ENCODE measurements around the gene THRB.

The THRB gene

GRCh38 chr3:24202071-24202470, 292.6 kb downstream of the THRB start:
- TF ChIP-seq CTCF (IDR thresholded peaks at IDR 0.05), result no peak
- no peak overlapping the region for H3K27ac ChIP-seq
- H3K4me2 ChIP-seq (ENCODE audit: low read length), result no peak overlapping the region
- no peaks in the 10 kb centered on the region for H3K36me3 ChIP-seq (ENCODE audit: control insufficient read depth, insufficient read depth, low read length)
- no peaks in the 10 kb centered on the region for H3K4me1 ChIP-seq
- no peaks in the 10 kb centered on the region for H3K9me3 ChIP-seq (ENCODE audit: control insufficient read depth, low read length)
- no peaks in the 10 kb centered on the region for H3K79me2 ChIP-seq
- H3K27me3 ChIP-seq (ENCODE audit: control insufficient read depth, insufficient read depth, low read length), result no peaks in the 10 kb centered on the region
- H3K9ac ChIP-seq, result no peak overlapping the region
- H3K4me3 ChIP-seq (ENCODE audit: low read depth, low read length), result no peak overlapping the region
- H2AFZ ChIP-seq, result no peak overlapping the region

GRCh38 chr3:24201301-24201700, 293.3 kb downstream of the THRB start:
- H3K9ac ChIP-seq, result no peak overlapping the region
- no peaks in the 10 kb centered on the region for H3K36me3 ChIP-seq (ENCODE audit: control insufficient read depth, insufficient read depth, low read length)
- no peaks in the 10 kb centered on the region for H3K27me3 ChIP-seq (ENCODE audit: control insufficient read depth, insufficient read depth, low read length)
- no peak for TF ChIP-seq CTCF (IDR thresholded peaks at IDR 0.05)
- no peaks in the 10 kb centered on the region for H3K79me2 ChIP-seq
- no peak overlapping the region for H3K4me2 ChIP-seq (ENCODE audit: low read length)
- no peaks in the 10 kb centered on the region for H3K9me3 ChIP-seq (ENCODE audit: control insufficient read depth, low read length)
- H3K4me3 ChIP-seq (ENCODE audit: low read depth, low read length), result no peak overlapping the region
- no peaks in the 10 kb centered on the region for H3K4me1 ChIP-seq
- no peak overlapping the region for H3K27ac ChIP-seq
- H2AFZ ChIP-seq, result no peak overlapping the region

- H3K4me3 ChIP-seq (ENCODE audit: low read depth, low read length), result no peak overlapping the region
- H2AFZ ChIP-seq, result no peak overlapping the region
- H3K36me3 ChIP-seq (ENCODE audit: control insufficient read depth, insufficient read depth, low read length), result no peaks in the 10 kb centered on the region
- no peaks in the 10 kb centered on the region for H3K27me3 ChIP-seq (ENCODE audit: control insufficient read depth, insufficient read depth, low read length)
- H3K79me2 ChIP-seq, result no peaks in the 10 kb centered on the region
- no peaks in the 10 kb centered on the region for H3K9me3 ChIP-seq (ENCODE audit: control insufficient read depth, low read length)
- H3K9ac ChIP-seq, result no peak overlapping the region
- no peak overlapping the region for H3K27ac ChIP-seq
- TF ChIP-seq CTCF (IDR thresholded peaks at IDR 0.05), result no peak
- no peak overlapping the region for H3K4me2 ChIP-seq (ENCODE audit: low read length)
- no peaks in the 10 kb centered on the region for H3K4me1 ChIP-seq
Observed at GRCh38 chr3:24199775-24200247, 294.8 kb downstream of the THRB start.

GRCh38 chr3:24199300-24199699, 295.4 kb downstream of the THRB start:
- Histone ChIP-seq H3K4me3 (ENCODE audit: low read depth, low read length) (no peak overlapping the region), H3K4me2 (ENCODE audit: low read length) (no peak overlapping the region), H3K9ac (no peak overlapping the region), H3K9me3 (ENCODE audit: control insufficient read depth, low read length) (no peaks in the 10 kb centered on the region), H3K36me3 (ENCODE audit: control insufficient read depth, insufficient read depth, low read length) (no peaks in the 10 kb centered on the region), H3K27me3 (ENCODE audit: control insufficient read depth, insufficient read depth, low read length) (no peaks in the 10 kb centered on the region), H3K4me1 (no peaks in the 10 kb centered on the region), H2AFZ (no peak overlapping the region), H3K79me2 (no peaks in the 10 kb centered on the region), H3K27ac (no peak overlapping the region)
- no peak for TF ChIP-seq CTCF (IDR thresholded peaks at IDR 0.05)

GRCh38 chr3:24198728-24199127, 295.9 kb downstream of the THRB start:
- H3K27me3 ChIP-seq (ENCODE audit: control insufficient read depth, insufficient read depth, low read length), result no peaks in the 10 kb centered on the region
- no peak overlapping the region for H3K9ac ChIP-seq
- H3K27ac ChIP-seq, result no peak overlapping the region
- no peaks in the 10 kb centered on the region for H3K79me2 ChIP-seq
- H3K4me3 ChIP-seq (ENCODE audit: low read depth, low read length), result no peak overlapping the region
- TF ChIP-seq CTCF (IDR thresholded peaks at IDR 0.05), result no peak
- no peaks in the 10 kb centered on the region for H3K36me3 ChIP-seq (ENCODE audit: control insufficient read depth, insufficient read depth, low read length)
- H3K4me1 ChIP-seq, result no peaks in the 10 kb centered on the region
- H2AFZ ChIP-seq, result no peak overlapping the region
- H3K9me3 ChIP-seq (ENCODE audit: control insufficient read depth, low read length), result no peaks in the 10 kb centered on the region
- H3K4me2 ChIP-seq (ENCODE audit: low read length), result no peak overlapping the region
